Measurements from ENCODE around the gene XYLB.

GRCh38 chr3:38387862-38388261 is 41.3 kb downstream of the XYLB start:
- TF ChIP-seq POLR2A (IDR thresholded peaks at IDR 0.05), result no peak
- TF ChIP-seq, protein P1, sequence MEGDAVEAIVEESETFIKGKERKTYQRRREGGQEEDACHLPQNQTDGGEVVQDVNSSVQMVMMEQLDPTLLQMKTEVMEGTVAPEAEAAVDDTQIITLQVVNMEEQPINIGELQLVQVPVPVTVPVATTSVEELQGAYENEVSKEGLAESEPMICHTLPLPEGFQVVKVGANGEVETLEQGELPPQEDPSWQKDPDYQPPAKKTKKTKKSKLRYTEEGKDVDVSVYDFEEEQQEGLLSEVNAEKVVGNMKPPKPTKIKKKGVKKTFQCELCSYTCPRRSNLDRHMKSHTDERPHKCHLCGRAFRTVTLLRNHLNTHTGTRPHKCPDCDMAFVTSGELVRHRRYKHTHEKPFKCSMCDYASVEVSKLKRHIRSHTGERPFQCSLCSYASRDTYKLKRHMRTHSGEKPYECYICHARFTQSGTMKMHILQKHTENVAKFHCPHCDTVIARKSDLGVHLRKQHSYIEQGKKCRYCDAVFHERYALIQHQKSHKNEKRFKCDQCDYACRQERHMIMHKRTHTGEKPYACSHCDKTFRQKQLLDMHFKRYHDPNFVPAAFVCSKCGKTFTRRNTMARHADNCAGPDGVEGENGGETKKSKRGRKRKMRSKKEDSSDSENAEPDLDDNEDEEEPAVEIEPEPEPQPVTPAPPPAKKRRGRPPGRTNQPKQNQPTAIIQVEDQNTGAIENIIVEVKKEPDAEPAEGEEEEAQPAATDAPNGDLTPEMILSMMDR (IDR thresholded peaks at IDR 0.05), result no peak
